Right lobe of liver (tissue), 6 donors: Measurements from ENCODE around the gene BMP7. TPM values are rescaled to one million over a fixed set of nuclear protein-coding genes. Genes with fewer than 3 reads are reported as not detected.

Experiments
- ATAC-seq, 4 donors: fragments of 200-7000 bp; cut with Tn5 transposase; one replicate each; pipeline ENCODE4 v1.9.1; 2020; ENCODE audit warnings: mild to moderate bottlenecking in 4 of 4, moderate library complexity in 4 of 4
- DNase-seq, 3 donors: peaks; one replicate each; pipeline ENCODE4 v3.0.0-alpha.2; 2020
- H3K27ac ChIP-seq, 3 donors: fragments of 200-600 bp; one replicate each; pipeline ENCODE4 v1.8.0; 2022
- H3K27me3 ChIP-seq, 2 donors: fragments of 200-600 bp; one replicate each; pipeline ENCODE4 v1.8.0; 2022
- H3K36me3 ChIP-seq, 4 donors: fragments of 200-600 bp; sonication (generic) in 1 of 4; one replicate each; pipeline versions ENCODE4 v1.5.1 to v1.8.0; 2017 to 2022; ENCODE audit warnings: control low read depth in 1 of 4
- H3K4me1 ChIP-seq, 4 donors: fragments of 200-600 bp; sonication (generic) in 1 of 4; one replicate each; pipeline versions ENCODE4 v1.5.1 to v1.8.0; 2017 to 2022; ENCODE audit warnings: control low read depth in 1 of 4
- H3K4me3 ChIP-seq, 3 donors: fragments of 200-600 bp; one replicate each; pipeline ENCODE4 v1.8.0; 2022
- H3K9me3 ChIP-seq, 4 donors: fragments of 200-600 bp; sonication (generic) in 1 of 4; one replicate each; pipeline versions ENCODE4 v1.5.1 to v1.8.0; 2017 to 2022; ENCODE audit warnings: control low read depth in 1 of 4
- POLR2A ChIP-seq: fragments of 450-650 bp; IDR thresholded peaks from one replicate; pipeline ENCODE4 v1.6.1; 2017; ENCODE audit warnings: antibody characterized with exemption, mild to moderate bottlenecking
- WGBS: methylation state at CpG from one replicate; pipeline ENCODE4 v1.1.6; 2018; ENCODE audit warnings: low coverage, low lambda C conversion rate; ENCODE audit not compliant: insufficient coverage; ENCODE audit errors: missing lambda C conversion rate; 5-methylcytosine and 5-hydroxymethylcytosine counted together
- intact Hi-C, 2 donors: fragments of 100-400 bp; cut with DNase I; formaldehyde crosslinking; loops; one replicate each; pipeline versions ENCODE4 v1.11.2 to v1.14.1; 2022
- total RNA-seq, 6 experiments: library from RNA; depleted of rRNA in 2 of 6; stranded (reverse); fragments of >200 nt in 2 of 6; fragmentation: NEBNext Ultra II Directional in 3 of 6; extraction: Animal tissue kit (Norgen Biotek cat#: 25700) in 3 of 6; gene quantifications; one replicate each; pipeline versions ENCODE4 v1.1.0 to v1.2.4, GENCODE V29; 2016 to 2023
- TF ChIP-seq, protein P1 (sequence below), 4 donors: fragments of 200-600 bp in 3 of 4; fragments of 450-650 bp in 1 of 4; IDR thresholded peaks; one replicate each; pipeline versions ENCODE4 v1.5.1 to v1.8.0; 2016 to 2022; ENCODE audit warnings: antibody characterized with exemption in 4 of 4, mild to moderate bottlenecking in 2 of 4
- donor health status: DM: no; HTN: yes; CAD: no.
- donor health status: DM: no; HTN: no; CAD: no.
- donor health status: DM: no; HTN: no; CAD: no.
- donor health status: DM: no; HTN: yes; CAD: no.
- donor health status: DM: no; HTN: yes; CAD: no.

BMP7 gene
- total RNA-seq, 6 experiments from 2014 or later = not detected

DNA sequence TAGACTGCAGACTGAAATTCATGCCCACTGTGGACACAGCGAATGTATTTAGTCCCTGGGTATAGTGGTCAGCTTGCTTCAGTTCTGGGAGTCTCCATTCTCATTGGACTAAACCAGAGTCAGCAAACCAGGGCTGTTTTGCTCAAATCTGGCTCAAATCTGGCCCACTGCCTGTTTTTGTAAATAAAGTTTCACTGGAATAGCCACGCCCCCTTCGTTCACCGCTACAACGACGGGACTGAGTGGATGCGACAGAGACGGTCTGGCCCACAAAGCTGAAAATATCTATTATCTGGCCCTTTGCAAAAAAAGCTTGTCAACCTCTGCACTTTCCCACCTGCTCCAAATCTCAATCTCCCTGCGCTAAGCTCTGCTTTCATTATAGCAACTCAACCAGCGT, 135.4 kb downstream of the BMP7 start:
- WGBS = 79% methylated on average over 10 of the region's 10 CpGs
- TF ChIP-seq, protein P1, sequence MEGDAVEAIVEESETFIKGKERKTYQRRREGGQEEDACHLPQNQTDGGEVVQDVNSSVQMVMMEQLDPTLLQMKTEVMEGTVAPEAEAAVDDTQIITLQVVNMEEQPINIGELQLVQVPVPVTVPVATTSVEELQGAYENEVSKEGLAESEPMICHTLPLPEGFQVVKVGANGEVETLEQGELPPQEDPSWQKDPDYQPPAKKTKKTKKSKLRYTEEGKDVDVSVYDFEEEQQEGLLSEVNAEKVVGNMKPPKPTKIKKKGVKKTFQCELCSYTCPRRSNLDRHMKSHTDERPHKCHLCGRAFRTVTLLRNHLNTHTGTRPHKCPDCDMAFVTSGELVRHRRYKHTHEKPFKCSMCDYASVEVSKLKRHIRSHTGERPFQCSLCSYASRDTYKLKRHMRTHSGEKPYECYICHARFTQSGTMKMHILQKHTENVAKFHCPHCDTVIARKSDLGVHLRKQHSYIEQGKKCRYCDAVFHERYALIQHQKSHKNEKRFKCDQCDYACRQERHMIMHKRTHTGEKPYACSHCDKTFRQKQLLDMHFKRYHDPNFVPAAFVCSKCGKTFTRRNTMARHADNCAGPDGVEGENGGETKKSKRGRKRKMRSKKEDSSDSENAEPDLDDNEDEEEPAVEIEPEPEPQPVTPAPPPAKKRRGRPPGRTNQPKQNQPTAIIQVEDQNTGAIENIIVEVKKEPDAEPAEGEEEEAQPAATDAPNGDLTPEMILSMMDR (IDR thresholded peaks at IDR 0.05) = no peak
- TF ChIP-seq POLR2A = no peak
- intact Hi-C loops = no loop called here
- no peaks in the 10 kb centered on the region for H3K27me3 ChIP-seq
- H3K9me3 ChIP-seq = no peaks in the 10 kb centered on the region
- no peak for ATAC-seq
- no peak for DNase-seq
- no peak overlapping the region for H3K4me3 ChIP-seq
- H3K4me1 ChIP-seq = no peaks in the 10 kb centered on the region
- no peaks in the 10 kb centered on the region for H3K36me3 ChIP-seq
- no peak overlapping the region for H3K27ac ChIP-seq

DNA sequence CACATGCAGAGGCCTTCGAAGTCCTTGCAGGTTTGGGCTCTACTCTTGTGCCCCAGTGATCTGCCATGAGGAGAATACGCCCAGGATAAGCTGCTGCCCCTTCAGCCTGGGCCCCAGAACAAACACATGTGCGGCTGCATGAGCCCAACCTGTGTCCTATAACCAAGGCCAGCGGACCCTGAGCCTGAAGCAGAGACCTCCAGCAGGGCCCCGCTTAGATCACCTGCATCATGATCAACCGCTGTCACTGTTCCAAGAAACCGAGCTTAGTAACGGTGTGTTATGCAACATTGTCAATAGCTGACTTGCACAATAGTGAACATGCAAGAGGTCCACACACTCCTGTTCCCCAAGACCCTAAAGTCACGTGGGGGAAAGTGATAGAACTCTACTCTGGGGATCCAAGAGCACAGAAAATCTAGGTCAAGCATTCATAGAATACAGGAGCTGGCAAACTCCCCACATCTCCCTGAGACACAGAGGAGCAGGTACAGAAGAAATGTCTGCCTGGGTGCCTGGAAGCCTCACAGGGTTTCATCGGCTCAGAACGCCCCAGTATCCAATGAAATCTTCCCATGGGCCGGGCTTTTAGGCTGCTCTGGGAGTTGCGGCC, 136.2 kb downstream of the BMP7 start:
- no peak overlapping the region for H3K4me3 ChIP-seq
- peak; percentile 67 to 88 (median 78) for ATAC-seq
- TF ChIP-seq, protein P1 (IDR thresholded peaks at IDR 0.05) = no peak
- no peak for TF ChIP-seq POLR2A
- H3K36me3 ChIP-seq = no peaks in the 10 kb centered on the region
- H3K4me1 ChIP-seq = no peaks in the 10 kb centered on the region
- H3K27me3 ChIP-seq = no peaks in the 10 kb centered on the region
- WGBS = 11% methylated on average over 10 of the region's 13 CpGs
- peak in 2 of 3 donors; percentile 37 to 71 for DNase-seq
- intact Hi-C loops = no loop called here
- peak overlapping the region in 1 of 3 donors; percentile 47 for H3K27ac ChIP-seq
- no peaks in the 10 kb centered on the region for H3K9me3 ChIP-seq

DNA sequence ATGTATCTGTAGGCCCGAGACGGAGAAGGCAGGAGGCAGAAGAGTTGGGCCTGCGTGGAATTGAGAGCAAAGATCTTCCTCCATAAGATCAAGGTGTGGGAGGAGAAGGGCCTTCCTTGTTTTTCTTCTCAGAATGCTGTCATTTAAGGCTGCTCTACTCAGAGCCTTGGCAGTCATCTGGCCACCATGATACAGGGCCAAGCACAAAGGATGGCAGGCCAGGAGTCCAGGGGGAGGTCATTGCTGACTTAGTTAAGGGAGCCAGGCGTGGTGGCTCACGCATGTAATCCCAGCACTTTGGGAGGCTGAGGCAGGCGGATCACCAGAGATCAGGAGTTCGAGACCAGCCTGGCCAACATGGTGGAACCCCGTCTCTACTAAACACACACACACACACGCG, 137.1 kb downstream of the BMP7 start:
- Histone ChIP-seq H3K27ac (no peak overlapping the region), H3K4me3 (no peak overlapping the region)
- no peak for TF ChIP-seq POLR2A
- TF ChIP-seq, protein P1 (IDR thresholded peaks at IDR 0.05) = no peak

DNA sequence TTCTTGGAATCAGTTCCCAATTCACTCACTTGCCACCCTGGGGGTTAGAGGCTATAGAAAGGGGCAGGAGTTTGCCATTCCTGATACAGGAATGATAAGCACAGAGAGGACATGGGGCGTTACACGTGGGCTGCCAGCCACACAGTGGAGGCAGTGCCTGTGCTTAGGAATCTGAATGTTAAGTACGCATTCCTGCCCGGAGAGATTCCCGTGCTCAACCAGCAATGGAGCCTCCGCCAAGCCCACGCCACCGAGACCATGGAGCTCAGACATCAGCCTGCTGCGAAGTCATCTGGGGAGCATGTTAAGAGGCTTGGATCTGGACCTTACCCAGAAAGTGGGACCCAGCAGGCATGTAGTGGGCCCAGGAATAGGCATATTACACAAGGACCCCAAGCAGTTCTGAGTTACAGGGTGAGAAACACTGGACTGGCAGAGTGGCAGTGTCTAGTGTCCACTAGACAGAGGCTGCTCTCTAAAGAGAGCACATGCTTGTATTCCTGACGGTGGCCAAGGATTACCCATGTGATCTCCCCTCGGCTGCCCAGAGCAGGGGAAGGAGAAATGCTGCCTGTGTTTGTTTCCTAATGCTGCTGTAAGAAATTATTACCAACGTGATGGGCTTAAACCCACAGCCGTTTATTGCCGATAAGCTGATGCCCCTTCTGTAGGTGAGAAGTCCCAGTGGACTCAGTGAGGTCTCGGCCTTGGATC, 138.2 kb downstream of the BMP7 start:
- intact Hi-C loops = no loop called here
- 57% methylated on average over 3 of the region's 15 CpGs for WGBS
- DNase-seq = no peak

More for the DNA sequence above, 137.1 kb downstream of the BMP7 start:
- Histone ChIP-seq H3K4me1 (no peaks in the 10 kb centered on the region), H3K27me3 (no peaks in the 10 kb centered on the region), H3K9me3 (no peaks in the 10 kb centered on the region), H3K36me3 (no peaks in the 10 kb centered on the region)
- WGBS = 92% methylated on average over 3 of the region's 10 CpGs
- intact Hi-C loops = no loop called here
- DNase-seq = no peak
- no peak for ATAC-seq

More for the DNA sequence above, 138.2 kb downstream of the BMP7 start:
- H3K4me3 ChIP-seq = no peak overlapping the region
- no peak overlapping the region for H3K27ac ChIP-seq
- H3K9me3 ChIP-seq = no peaks in the 10 kb centered on the region
- no peaks in the 10 kb centered on the region for H3K36me3 ChIP-seq
- H3K4me1 ChIP-seq = no peaks in the 10 kb centered on the region
- ATAC-seq = no peak
- TF ChIP-seq POLR2A = no peak
- TF ChIP-seq, protein P1 (IDR thresholded peaks at IDR 0.05) = no peak
- H3K27me3 ChIP-seq = no peaks in the 10 kb centered on the region
